ENCODE results near the gene TRPC4.

Gene TRPC4

GRCh38 chr13:37709318-37709717, 160.3 kb downstream of the TRPC4 start:
- DNase-seq = no peak

- no peak for DNase-seq
Measured at GRCh38 chr13:37707739-37708500, 161.7 kb downstream of the TRPC4 start.

- no peak for DNase-seq
Measured at GRCh38 chr13:37706041-37706440, 163.5 kb downstream of the TRPC4 start.

GRCh38 chr13:37701972-37702371, 167.6 kb downstream of the TRPC4 start:
- DNase-seq = no peak

- no peak for DNase-seq
Measured at GRCh38 chr13:37701306-37701705, 168.3 kb downstream of the TRPC4 start.

- DNase-seq = no peak
Measured at GRCh38 chr13:37700887-37701286, 168.7 kb downstream of the TRPC4 start.

GRCh38 chr13:37695200-37695599, 174.4 kb downstream of the TRPC4 start:
- DNase-seq = no peak

- DNase-seq = no peak
Measured at GRCh38 chr13:37690361-37690760, 179.2 kb downstream of the TRPC4 start.

GRCh38 chr13:37686501-37686900, 183.1 kb downstream of the TRPC4 start:
- DNase-seq = no peak

- DNase-seq = no peak
Measured at GRCh38 chr13:37685206-37685605, 184.4 kb downstream of the TRPC4 start.

- DNase-seq = no peak
Measured at GRCh38 chr13:37682496-37682895, 187.1 kb downstream of the TRPC4 start.

GRCh38 chr13:37681281-37682032, 188.1 kb downstream of the TRPC4 start:
- DNase-seq = no peak

- DNase-seq = no peak
Measured at GRCh38 chr13:37680137-37680536, 189.4 kb downstream of the TRPC4 start.

- no peak for DNase-seq
Measured at GRCh38 chr13:37679043-37679442, 190.5 kb downstream of the TRPC4 start.

- no peak for DNase-seq
Measured at GRCh38 chr13:37669845-37670244, 199.7 kb downstream of the TRPC4 start.

- no peak for DNase-seq
Measured at GRCh38 chr13:37667702-37668101, 201.9 kb downstream of the TRPC4 start.

- DNase-seq = no peak
Measured at GRCh38 chr13:37666036-37666435, 203.5 kb downstream of the TRPC4 start.

- no peak for DNase-seq
Measured at GRCh38 chr13:37665420-37665819, 204.2 kb downstream of the TRPC4 start.

GRCh38 chr13:37663724-37664123, 205.8 kb downstream of the TRPC4 start:
- DNase-seq = no peak

GRCh38 chr13:37662624-37663023, 206.9 kb downstream of the TRPC4 start:
- no peak for DNase-seq

- DNase-seq = no peak
Measured at GRCh38 chr13:37657956-37658355, 211.6 kb downstream of the TRPC4 start.

GRCh38 chr13:37657134-37657533, 212.4 kb downstream of the TRPC4 start:
- DNase-seq = no peak

GRCh38 chr13:37656247-37656940, 213.2 kb downstream of the TRPC4 start:
- DNase-seq = no peak

GRCh38 chr13:37652596-37652995, 217.0 kb downstream of the TRPC4 start:
- no peak for DNase-seq
